Right atrium auricular region (tissue), 2 donors: ENCODE measurements around the gene CLEC16A. TPM values are rescaled to one million over a fixed set of nuclear protein-coding genes. Genes with fewer than 3 reads are reported as not detected.

Source experiments
- DNase-seq: peaks from one replicate; pipeline ENCODE4 v3.0.0-alpha.2; 2019; ENCODE audit warnings: low spot score
- H3K27ac ChIP-seq, 2 donors: fragments of 200-600 bp; sonication (generic); 1 replicate in 1 of 2; 2 replicates in 1 of 2; pipeline ENCODE4 v1.5.1; 2016 to 2019
- H3K27me3 ChIP-seq, 2 donors: fragments of 200-600 bp; sonication (generic); one replicate each; pipeline versions ENCODE4 v1.5.1 to v1.6.0; 2017 to 2019
- H3K36me3 ChIP-seq: fragments of 200-600 bp; sonication (generic); one replicate; pipeline ENCODE4 v1.5.1; 2016
- H3K4me1 ChIP-seq, 2 donors: fragments of 200-600 bp; sonication (generic); one replicate each; pipeline versions ENCODE4 v1.5.1 to v1.6.0; 2017 to 2019
- H3K4me3 ChIP-seq, 2 donors: fragments of 200-600 bp; sonication (generic); 1 replicate in 1 of 2; 2 replicates in 1 of 2; pipeline ENCODE4 v1.5.1; 2017 to 2019; ENCODE audit warnings: mild to moderate bottlenecking in 1 of 2, moderate library complexity in 1 of 2
- H3K9me3 ChIP-seq, 2 donors: fragments of 200-600 bp; sonication (generic); one replicate each; pipeline ENCODE4 v1.5.1; 2019
- CTCF ChIP-seq, 2 donors: fragments of 200-600 bp; sonication (generic); IDR thresholded peaks; one replicate each; pipeline ENCODE4 v1.5.1; 2019; ENCODE audit warnings: antibody characterized with exemption in 2 of 2
- total RNA-seq, 2 donors: library from RNA; depleted of rRNA; stranded (reverse); fragments of >200 nt; gene quantifications; one replicate each; pipeline ENCODE4 v1.1.0, GENCODE V29; 2016

Gene CLEC16A
- total RNA-seq, 2 donors from 2014 or later, result 24.1 to 49.0 TPM

- Histone ChIP-seq H3K36me3 (peaks cover 27% of the 10 kb centered on the region), H3K27me3 (no peaks in the 10 kb centered on the region), H3K9me3 (no peaks in the 10 kb centered on the region), H3K27ac (peak overlapping the region; percentile 49 to 61), H3K4me1 (peaks cover 0 to 74% of the 10 kb centered on the region in 2 donors), H3K4me3 (no peak overlapping the region)
- DNase-seq, result no peak
- TF ChIP-seq CTCF (IDR thresholded peaks at IDR 0.05), result no peak
Measured at GRCh38 chr16:10932959-10933710, 11.2 kb upstream of the CLEC16A start.

- Histone ChIP-seq H3K27me3 (no peaks in the 10 kb centered on the region), H3K36me3 (peaks cover 20% of the 10 kb centered on the region), H3K27ac (peak overlapping the region; percentile 49 to 61), H3K9me3 (no peaks in the 10 kb centered on the region), H3K4me1 (peaks cover 0 to 81% of the 10 kb centered on the region in 2 donors), H3K4me3 (no peak overlapping the region)
- TF ChIP-seq CTCF (IDR thresholded peaks at IDR 0.05), result no peak
- DNase-seq, result no peak
Measured at GRCh38 chr16:10933865-10934264, 10.5 kb upstream of the CLEC16A start.

- TF ChIP-seq CTCF (IDR thresholded peaks at IDR 0.05), result no peak
- Histone ChIP-seq H3K36me3 (peaks cover 15% of the 10 kb centered on the region), H3K27me3 (no peaks in the 10 kb centered on the region), H3K9me3 (no peaks in the 10 kb centered on the region), H3K4me1 (peaks cover 0 to 82% of the 10 kb centered on the region in 2 donors), H3K4me3 (no peak overlapping the region), H3K27ac (peak overlapping the region; percentile 56 to 61)
- no peak for DNase-seq
Measured at GRCh38 chr16:10934325-10935107, 9.8 kb upstream of the CLEC16A start.

- DNase-seq, result no peak
- no peaks in the 10 kb centered on the region for H3K27me3 ChIP-seq
- TF ChIP-seq CTCF (IDR thresholded peaks at IDR 0.05), result no peak
- H3K4me3 ChIP-seq, result no peak overlapping the region
- H3K4me1 ChIP-seq, result peaks cover 0 to 82% of the 10 kb centered on the region in 2 donors
- H3K36me3 ChIP-seq, result peaks cover 15% of the 10 kb centered on the region
- peak overlapping the region; percentile 56 to 61 for H3K27ac ChIP-seq
- no peaks in the 10 kb centered on the region for H3K9me3 ChIP-seq
Measured at GRCh38 chr16:10935226-10935915, 9.0 kb upstream of the CLEC16A start.

- Histone ChIP-seq H3K9me3 (no peaks in the 10 kb centered on the region), H3K4me1 (peaks cover 0 to 83% of the 10 kb centered on the region in 2 donors), H3K27me3 (no peaks in the 10 kb centered on the region), H3K27ac (peak overlapping the region; percentile 94 to 95), H3K36me3 (peaks cover 12% of the 10 kb centered on the region), H3K4me3 (no peak overlapping the region)
- no peak for DNase-seq
- no peak for TF ChIP-seq CTCF (IDR thresholded peaks at IDR 0.05)
Measured at GRCh38 chr16:10936272-10936984, 7.9 kb upstream of the CLEC16A start.
